GM20000 (cell line): ENCODE data around the gene ATF6B.

Source experiments
- DNase-seq: peaks from one replicate; pipeline ENCODE4 v3.0.0; 2012; ENCODE audit warnings: low spot score
- CTCF ChIP-seq: IDR thresholded peaks from 2 replicates; pipeline ENCODE4 v1.5.1; 2012; ENCODE audit warnings: mild to moderate bottlenecking, control low read depth; ENCODE audit errors: extremely low read depth, missing control alignments

The ATF6B gene

GRCh38 chr6:32096394-32097258 is 31.4 kb downstream of the ATF6B start:
- no peak for DNase-seq
- TF ChIP-seq CTCF, result no peak

- no peak for TF ChIP-seq CTCF
- DNase-seq, result no peak
Measured at GRCh38 chr6:32096087-32096393, 32.0 kb downstream of the ATF6B start.

GRCh38 chr6:32095338-32096086 is 32.5 kb downstream of the ATF6B start:
- TF ChIP-seq CTCF, result no peak
- no peak for DNase-seq

GRCh38 chr6:32092760-32093497 is 35.1 kb downstream of the ATF6B start:
- peak; percentile 5 for DNase-seq
- no peak for TF ChIP-seq CTCF

GRCh38 chr6:32089082-32089828 is 38.8 kb downstream of the ATF6B start:
- TF ChIP-seq CTCF, result no peak
- DNase-seq, result no peak

GRCh38 chr6:32088487-32089049 is 39.5 kb downstream of the ATF6B start:
- no peak for TF ChIP-seq CTCF
- no peak for DNase-seq
